C4-2B (cell line): Measurements from ENCODE around the gene ME3.
"Not testable (repeated sequence)": the region's sequence is repeated elsewhere in the genome, so short reads cannot be mapped to it uniquely, and the experiment has no call there.

ENCODE experiments used
- H3K27ac ChIP-seq: fragments of 450-650 bp; 2 replicates; pipeline ENCODE4 v1.5.1; 2017
- ZFX ChIP-seq: fragments of 450-650 bp; IDR thresholded peaks from 2 replicates; pipeline ENCODE4 v1.6.1; 2017
- TF ChIP-seq, protein P1 (sequence below): fragments of 450-650 bp; conservative IDR thresholded peaks from 2 replicates; pipeline ENCODE4 v1.5.1; 2017; ENCODE audit warnings: mild to moderate bottlenecking

The ME3 gene

DNA sequence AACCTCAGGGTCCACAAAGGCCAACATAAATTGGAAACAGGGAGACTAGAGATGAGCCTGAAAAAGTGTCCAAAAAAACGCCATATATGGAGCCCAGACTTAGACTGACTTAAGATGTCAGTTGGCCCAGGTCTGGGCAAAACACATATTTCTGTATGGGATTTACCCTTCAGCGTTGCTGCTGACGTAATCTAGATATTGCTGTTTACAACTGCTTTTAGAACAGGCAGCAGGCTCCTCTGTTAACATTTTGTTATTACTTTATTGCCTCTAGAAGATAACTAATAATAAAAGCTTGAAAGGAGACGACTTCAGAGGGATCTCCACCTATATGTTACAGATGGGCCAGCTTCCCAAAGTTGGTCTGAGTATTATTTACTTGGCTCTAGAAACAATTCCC, 8.7 kb downstream of the ME3 start:
- H3K27ac ChIP-seq = no peak overlapping the region

DNA sequence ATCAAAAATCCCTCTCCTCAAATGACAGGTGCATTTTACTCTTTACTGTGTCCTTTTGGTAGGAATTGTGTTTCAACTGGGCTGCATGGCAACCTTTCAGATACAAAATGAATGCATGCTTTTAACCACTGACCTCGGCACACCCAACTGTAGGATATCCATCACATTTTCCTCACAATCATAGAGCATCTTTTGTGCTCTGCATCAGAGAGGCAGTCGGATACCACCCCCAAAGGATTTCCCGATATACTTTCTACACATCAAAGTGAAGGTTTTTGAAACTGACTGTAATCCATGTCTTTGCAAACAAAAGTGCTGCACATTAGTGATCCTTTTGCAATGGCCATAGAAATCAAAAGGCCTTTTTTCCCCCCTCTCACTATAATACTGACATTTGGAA, 9.1 kb downstream of the ME3 start:
- TF ChIP-seq, protein P1, sequence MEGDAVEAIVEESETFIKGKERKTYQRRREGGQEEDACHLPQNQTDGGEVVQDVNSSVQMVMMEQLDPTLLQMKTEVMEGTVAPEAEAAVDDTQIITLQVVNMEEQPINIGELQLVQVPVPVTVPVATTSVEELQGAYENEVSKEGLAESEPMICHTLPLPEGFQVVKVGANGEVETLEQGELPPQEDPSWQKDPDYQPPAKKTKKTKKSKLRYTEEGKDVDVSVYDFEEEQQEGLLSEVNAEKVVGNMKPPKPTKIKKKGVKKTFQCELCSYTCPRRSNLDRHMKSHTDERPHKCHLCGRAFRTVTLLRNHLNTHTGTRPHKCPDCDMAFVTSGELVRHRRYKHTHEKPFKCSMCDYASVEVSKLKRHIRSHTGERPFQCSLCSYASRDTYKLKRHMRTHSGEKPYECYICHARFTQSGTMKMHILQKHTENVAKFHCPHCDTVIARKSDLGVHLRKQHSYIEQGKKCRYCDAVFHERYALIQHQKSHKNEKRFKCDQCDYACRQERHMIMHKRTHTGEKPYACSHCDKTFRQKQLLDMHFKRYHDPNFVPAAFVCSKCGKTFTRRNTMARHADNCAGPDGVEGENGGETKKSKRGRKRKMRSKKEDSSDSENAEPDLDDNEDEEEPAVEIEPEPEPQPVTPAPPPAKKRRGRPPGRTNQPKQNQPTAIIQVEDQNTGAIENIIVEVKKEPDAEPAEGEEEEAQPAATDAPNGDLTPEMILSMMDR = no peak
- TF ChIP-seq ZFX = no peak
- no peak overlapping the region for H3K27ac ChIP-seq

More for the DNA sequence above, 8.7 kb downstream of the ME3 start:
- no peak for TF ChIP-seq ZFX
- TF ChIP-seq, protein P1 = no peak

DNA sequence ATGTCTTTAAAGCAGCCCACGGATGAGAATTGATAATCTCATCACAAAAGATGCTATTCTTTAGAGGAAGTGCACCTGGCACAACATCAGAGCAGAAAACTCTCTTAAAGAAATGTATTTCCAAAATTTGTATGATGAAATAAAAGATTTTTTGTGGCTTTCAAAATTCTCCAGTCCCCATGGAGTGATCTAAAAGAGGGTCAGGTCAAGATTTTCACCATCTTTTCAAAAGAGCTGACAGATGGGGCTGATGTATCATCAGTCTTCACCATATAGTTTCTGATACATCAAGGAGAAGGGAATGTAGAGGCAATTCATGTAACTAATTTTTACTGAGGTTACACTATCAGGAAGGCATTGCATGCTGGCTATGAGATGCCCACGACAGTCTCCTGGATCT, 11.7 kb downstream of the ME3 start:
- H3K27ac ChIP-seq = no peak overlapping the region
- no peak for TF ChIP-seq ZFX
- TF ChIP-seq, protein P1 = no peak

DNA sequence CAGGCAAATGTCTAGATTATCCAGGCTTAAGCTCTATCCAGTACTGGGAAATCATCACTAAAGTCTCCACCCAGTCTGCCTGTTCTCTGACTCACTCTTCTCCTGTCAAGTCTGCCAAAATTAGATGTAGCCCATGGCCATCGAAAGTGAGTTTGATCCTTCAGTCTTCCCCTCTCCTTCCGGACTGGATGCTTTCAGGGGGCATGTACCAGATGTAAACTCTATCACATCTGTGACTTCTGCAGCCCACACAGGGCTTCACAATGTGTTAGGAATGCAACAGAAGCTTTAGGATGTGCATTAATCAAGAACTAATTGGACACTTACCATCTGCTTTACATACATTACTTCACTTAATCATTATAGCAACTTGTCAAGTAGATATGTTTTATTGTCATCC, 12.3 kb downstream of the ME3 start:
- TF ChIP-seq, protein P1 = no peak
- no peak for TF ChIP-seq ZFX
- H3K27ac ChIP-seq = no peak overlapping the region

DNA sequence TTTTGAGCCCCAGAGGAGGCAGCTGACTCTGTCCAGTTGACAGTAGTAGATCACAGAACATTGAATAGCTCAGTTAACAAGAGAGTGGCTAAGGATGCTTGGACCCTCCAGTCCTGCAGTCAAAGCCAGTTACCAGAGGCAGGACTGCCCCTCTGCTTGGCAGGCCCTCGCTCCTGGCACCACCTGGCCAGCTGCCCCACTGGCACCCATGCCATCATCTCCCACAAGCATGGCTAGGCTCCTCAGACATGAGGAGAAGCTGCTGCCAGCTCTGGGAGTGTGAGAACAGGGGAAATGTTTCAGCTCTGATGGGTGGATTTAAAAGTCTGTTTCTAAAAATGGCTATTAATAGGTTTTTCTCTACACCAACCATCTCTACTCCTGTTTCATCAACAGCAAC, 13.9 kb downstream of the ME3 start:
- no peak overlapping the region for H3K27ac ChIP-seq
- TF ChIP-seq ZFX = no peak
- TF ChIP-seq, protein P1 = no peak

DNA sequence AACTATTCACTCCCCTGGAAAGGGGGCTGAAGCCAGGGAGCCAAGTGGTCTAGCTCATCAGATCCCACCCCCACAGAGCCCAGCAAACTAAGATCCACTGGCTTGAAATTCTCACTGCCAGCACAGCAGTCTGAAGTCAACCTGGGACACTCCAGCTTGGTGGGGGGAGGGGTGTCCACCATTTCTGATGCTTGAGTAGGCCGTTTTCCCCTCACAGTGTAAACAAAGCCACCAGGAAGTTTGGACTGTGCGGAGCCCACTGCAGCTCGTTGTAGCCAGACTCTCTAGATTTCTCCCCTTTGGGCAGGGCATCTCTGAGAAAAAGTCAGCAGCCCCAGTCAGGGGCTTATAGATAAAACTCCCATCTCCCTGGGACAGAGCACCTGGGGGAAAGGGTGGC, 27.2 kb downstream of the ME3 start:
- H3K27ac ChIP-seq = not testable (repeated sequence)

DNA sequence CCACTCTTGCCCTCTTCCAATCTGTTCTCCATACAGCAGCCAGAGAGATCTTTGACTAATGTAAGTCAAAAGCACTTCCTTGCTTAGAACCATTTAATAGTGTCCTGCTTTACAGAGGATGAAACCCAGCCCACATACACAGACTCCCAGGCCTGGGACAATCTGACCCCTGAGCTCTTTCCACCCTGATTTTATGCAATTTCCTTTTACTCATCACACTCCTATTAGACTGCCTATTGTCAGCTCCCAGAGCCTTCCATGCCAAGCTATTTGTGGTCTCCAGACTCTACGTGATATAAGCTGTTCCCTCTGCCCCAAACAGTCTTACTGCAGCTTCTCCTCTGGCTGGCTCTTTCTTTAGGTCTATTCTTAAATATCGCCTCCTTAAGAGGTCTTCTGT, 28.1 kb downstream of the ME3 start:
- TF ChIP-seq ZFX = no peak
- TF ChIP-seq, protein P1 = no peak
- no peak overlapping the region for H3K27ac ChIP-seq

DNA sequence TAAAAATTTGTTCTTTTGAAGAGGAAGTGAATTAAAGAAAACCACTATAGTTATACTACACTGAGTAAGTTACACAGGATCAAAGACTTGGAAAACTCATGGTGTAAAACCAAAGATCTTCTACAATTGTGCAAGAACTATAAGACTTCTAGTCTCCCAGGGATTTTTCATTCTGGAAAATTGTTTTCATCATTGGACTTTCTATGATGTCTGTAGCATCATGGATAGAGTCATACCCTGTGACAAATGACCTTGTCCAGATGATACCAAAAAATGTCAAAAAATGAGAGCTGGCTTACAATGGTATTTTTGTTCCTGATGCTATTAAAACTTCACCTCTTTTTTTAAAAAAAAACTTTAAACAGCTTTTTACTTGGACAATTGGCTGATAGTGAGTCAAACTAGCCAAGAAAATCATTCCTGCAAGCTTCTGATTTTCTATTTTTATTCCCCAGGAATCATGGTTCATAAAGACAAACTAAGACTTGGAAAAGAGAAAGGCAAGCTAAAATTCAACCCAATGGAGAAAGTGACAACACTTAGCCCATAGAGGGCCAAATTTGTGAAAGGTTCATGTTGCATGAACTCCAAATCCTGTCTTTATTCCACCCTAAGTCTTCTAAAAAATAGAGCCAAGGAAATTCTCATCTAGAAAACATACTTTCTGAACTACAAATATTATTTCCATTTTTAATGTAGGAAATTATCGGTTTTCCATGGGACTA, 30.7 kb downstream of the ME3 start:
- no peak for TF ChIP-seq ZFX
- TF ChIP-seq, protein P1 = no peak

More for the DNA sequence above, 30.7 kb downstream of the ME3 start:
- no peak overlapping the region for H3K27ac ChIP-seq
